ENCODE results near the gene GOPC. TPM values are rescaled to one million over a fixed set of nuclear protein-coding genes. Genes with fewer than 3 reads are reported as not detected.

GOPC gene
- total RNA-seq, 4 donors from 2014 or later: 16.6 to 23.9 (median 18.4) TPM

DNA sequence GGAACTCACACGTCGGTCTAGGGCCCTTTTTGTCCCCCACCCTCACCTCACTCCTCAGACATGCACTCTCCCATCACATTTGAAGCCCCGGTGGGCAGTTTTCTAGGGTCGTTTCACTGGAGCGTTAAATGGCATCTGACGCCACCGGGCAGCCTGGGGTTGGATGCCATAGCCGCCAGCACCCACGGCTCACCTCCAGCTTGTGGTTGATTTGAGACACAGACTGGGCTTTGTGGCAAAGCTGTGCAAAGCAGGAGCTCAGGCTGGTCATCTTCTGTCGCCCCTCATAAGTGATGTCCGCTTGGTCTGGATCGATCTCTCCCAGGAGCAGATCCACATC lies 530 bp downstream of the GOPC start:
- H3K36me3 ChIP-seq: peaks cover 0 to 14% (median 0%) of the 10 kb centered on the region in 3 donors
- peak in 2 of 3 donors; percentile 18 to 50 for DNase-seq
- peaks cover 0 to 28% (median 7%) of the 10 kb centered on the region in 4 donors for H3K4me1 ChIP-seq
- H3K27me3 ChIP-seq: no peaks in the 10 kb centered on the region
- TF ChIP-seq POLR2A (IDR thresholded peaks at IDR 0.05): no peak
- TF ChIP-seq CTCF (IDR thresholded peaks at IDR 0.05): no peak
- H3K4me3 ChIP-seq: peak overlapping the region; percentile 82 to 95 (median 88)
- H3K27ac ChIP-seq: peak overlapping the region; percentile 83 to 92 (median 89)
- no peaks in the 10 kb centered on the region for H3K9me3 ChIP-seq

DNA sequence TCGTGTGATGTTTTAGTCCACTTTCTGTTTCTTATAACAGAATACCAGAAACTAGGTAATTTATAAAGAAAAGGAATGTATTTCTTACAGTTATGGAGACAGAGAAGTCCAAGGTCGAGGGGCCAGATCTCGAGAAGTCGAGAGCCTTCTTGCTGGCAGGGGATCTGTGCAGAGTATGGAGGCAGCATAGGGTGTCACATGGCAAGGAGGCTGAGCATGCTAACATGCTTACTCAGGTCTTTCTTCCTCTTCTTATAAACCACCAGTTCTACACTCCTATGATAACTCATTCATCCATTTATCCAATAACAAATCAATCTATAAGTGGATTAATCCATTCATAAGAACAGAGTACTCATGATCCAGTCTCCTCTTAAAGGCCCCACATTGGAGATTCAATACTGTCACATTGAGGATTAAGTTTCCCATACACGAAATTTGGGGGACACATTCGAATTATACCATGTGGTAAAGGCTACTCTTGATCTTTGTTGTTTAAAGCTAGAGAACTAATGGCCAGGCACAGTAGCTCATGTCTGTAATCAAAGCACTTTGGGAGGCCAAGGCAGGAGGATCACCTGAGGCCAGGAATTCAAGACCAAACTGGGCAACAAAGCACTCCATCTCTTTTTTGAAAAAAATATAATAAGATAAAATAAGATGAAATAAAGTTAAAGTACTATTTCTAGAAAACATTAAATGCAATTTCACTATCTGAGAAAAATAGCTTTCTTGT lies 2.1 kb downstream of the GOPC start:
- Histone ChIP-seq H3K4me3 (peak overlapping the region in 3 of 4 donors; percentile 5 to 90 (median 82)), H3K9me3 (no peaks in the 10 kb centered on the region), H3K27me3 (no peaks in the 10 kb centered on the region), H3K27ac (no peak overlapping the region), H3K4me1 (peaks cover 0 to 28% (median 7%) of the 10 kb centered on the region in 4 donors), H3K36me3 (peaks cover 0 to 14% (median 0%) of the 10 kb centered on the region in 3 donors)
- no peak for TF ChIP-seq POLR2A (IDR thresholded peaks at IDR 0.05)
- no peak for TF ChIP-seq CTCF (IDR thresholded peaks at IDR 0.05)
- no peak for DNase-seq

DNA sequence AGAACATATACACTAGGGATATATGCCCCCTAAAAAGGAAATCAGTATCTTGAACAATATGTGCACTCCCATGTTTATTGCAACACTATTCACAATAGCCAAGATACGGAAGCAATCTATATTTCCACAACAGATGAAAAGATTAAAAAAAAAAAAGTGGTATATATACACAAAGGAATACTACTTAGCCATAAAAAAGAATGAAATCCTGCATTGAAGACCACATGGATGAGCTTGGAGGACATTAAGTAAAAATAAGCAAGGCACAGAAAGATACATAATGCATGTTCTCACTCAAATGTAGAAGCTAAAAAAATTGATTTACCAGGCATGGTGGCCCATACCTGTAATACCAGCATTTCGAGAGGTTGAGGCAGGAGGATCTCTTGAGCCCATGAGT lies 4.6 kb downstream of the GOPC start:
- TF ChIP-seq POLR2A (IDR thresholded peaks at IDR 0.05) (no peak), CTCF (IDR thresholded peaks at IDR 0.05) (no peak)
- Histone ChIP-seq H3K4me1 (peaks cover 0 to 20% (median 7%) of the 10 kb centered on the region in 4 donors), H3K9me3 (no peaks in the 10 kb centered on the region), H3K4me3 (no peak overlapping the region), H3K27ac (no peak overlapping the region), H3K27me3 (no peaks in the 10 kb centered on the region), H3K36me3 (peaks cover 0 to 14% (median 0%) of the 10 kb centered on the region in 3 donors)
- no peak for DNase-seq

GRCh38 chr6:117595099-117595923 lies 7.0 kb downstream of the GOPC start:
- H3K36me3 ChIP-seq: peaks cover 0 to 15% (median 0%) of the 10 kb centered on the region in 3 donors
- no peak for TF ChIP-seq POLR2A (IDR thresholded peaks at IDR 0.05)
- no peak for TF ChIP-seq CTCF (IDR thresholded peaks at IDR 0.05)
- H3K4me3 ChIP-seq: no peak overlapping the region
- H3K27me3 ChIP-seq: no peaks in the 10 kb centered on the region
- H3K4me1 ChIP-seq: peaks cover 0 to 15% (median 4%) of the 10 kb centered on the region in 4 donors
- no peak overlapping the region for H3K27ac ChIP-seq
- no peak for DNase-seq
- H3K9me3 ChIP-seq: no peaks in the 10 kb centered on the region

- Histone ChIP-seq H3K4me1 (peaks cover 0 to 4% (median 0%) of the 10 kb centered on the region in 4 donors), H3K27me3 (no peaks in the 10 kb centered on the region), H3K36me3 (peaks cover 0 to 24% (median 0%) of the 10 kb centered on the region in 3 donors), H3K27ac (no peak overlapping the region), H3K4me3 (no peak overlapping the region), H3K9me3 (no peaks in the 10 kb centered on the region)
- DNase-seq: no peak
- no peak for TF ChIP-seq POLR2A (IDR thresholded peaks at IDR 0.05)
- no peak for TF ChIP-seq CTCF (IDR thresholded peaks at IDR 0.05)
Observed at GRCh38 chr6:117592983-117593759, 9.1 kb downstream of the GOPC start.
